Esophagus squamous epithelium (tissue), 4 donors: ENCODE measurements around the gene WFDC6.
"Not testable (repeated sequence)": the region's sequence is repeated elsewhere in the genome, so short reads cannot be mapped to it uniquely, and the experiment has no call there.

Experiments
- POLR2A ChIP-seq, 4 donors: fragments of 450-650 bp; IDR thresholded peaks; one replicate each; pipeline ENCODE4 v1.6.1; 2017; ENCODE audit warnings: antibody characterized with exemption in 4 of 4, mild to moderate bottlenecking in 4 of 4, moderate library complexity in 3 of 4
- TF ChIP-seq, protein P1 (sequence below), 6 experiments: fragments of 450-650 bp in 4 of 6; fragments of 200-600 bp in 2 of 6; sonication (generic) in 2 of 6; IDR thresholded peaks; one replicate each; pipeline ENCODE4 v1.5.1; 2016 to 2019; ENCODE audit warnings: antibody characterized with exemption in 6 of 6, mild to moderate bottlenecking in 4 of 6, moderate library complexity in 4 of 6

DNA sequence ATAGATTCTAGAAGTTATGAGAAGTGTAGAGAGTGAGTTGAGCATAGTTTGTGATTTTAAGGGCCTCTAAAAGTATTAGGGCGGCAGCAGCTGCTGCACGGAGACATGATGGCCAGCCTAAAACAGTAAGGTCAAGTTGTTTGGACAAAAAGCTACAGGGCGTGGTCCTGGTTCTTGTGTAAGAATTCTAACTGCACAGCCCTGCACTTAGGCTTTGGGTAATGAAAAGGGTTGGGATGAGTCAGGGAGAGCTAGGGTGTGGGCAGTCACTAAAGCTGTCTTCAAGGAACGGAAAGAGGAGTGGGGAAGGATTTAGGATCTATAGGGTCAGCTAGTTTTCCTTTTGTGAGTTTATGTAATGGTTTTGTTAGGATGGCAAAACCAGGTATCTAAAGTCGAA lies 46.7 kb upstream of the WFDC6 start:
- TF ChIP-seq, protein P1, sequence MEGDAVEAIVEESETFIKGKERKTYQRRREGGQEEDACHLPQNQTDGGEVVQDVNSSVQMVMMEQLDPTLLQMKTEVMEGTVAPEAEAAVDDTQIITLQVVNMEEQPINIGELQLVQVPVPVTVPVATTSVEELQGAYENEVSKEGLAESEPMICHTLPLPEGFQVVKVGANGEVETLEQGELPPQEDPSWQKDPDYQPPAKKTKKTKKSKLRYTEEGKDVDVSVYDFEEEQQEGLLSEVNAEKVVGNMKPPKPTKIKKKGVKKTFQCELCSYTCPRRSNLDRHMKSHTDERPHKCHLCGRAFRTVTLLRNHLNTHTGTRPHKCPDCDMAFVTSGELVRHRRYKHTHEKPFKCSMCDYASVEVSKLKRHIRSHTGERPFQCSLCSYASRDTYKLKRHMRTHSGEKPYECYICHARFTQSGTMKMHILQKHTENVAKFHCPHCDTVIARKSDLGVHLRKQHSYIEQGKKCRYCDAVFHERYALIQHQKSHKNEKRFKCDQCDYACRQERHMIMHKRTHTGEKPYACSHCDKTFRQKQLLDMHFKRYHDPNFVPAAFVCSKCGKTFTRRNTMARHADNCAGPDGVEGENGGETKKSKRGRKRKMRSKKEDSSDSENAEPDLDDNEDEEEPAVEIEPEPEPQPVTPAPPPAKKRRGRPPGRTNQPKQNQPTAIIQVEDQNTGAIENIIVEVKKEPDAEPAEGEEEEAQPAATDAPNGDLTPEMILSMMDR (IDR thresholded peaks at IDR 0.05): not testable (repeated sequence)
- TF ChIP-seq POLR2A (IDR thresholded peaks at IDR 0.05): not testable (repeated sequence)
